Epithelial cell of proximal tubule (primary cell): ENCODE results near the gene IGSF9B. TPM values are rescaled to one million over a fixed set of nuclear protein-coding genes. Genes with fewer than 3 reads are reported as not detected.

Experiments used
- DNase-seq: peaks from one replicate; pipeline ENCODE4 v3.0.0-alpha.2; 2011; ENCODE audit warnings: low read depth
- H3K4me3 ChIP-seq: 2 replicates; pipeline ENCODE4 v1.5.1; 2011; ENCODE audit warnings: low read depth, mild to moderate bottlenecking, low read length
- CTCF ChIP-seq: conservative IDR thresholded peaks from 2 replicates; pipeline ENCODE4 v1.5.1; 2012; ENCODE audit warnings: low read depth, mild to moderate bottlenecking, low read length
- total RNA-seq: library from RNA; depleted of rRNA; stranded (reverse); fragments of >200 nt; gene quantifications from 2 replicates; pipeline ENCODE4 v1.2.3, GENCODE V29; 2015

The IGSF9B gene
- total RNA-seq, 1 donor from 2014 or later, result 1.0 TPM

GRCh38 chr11:133938166-133938565 is 18.6 kb downstream of the IGSF9B start:
- TF ChIP-seq CTCF, result no peak
- DNase-seq, result no peak
- H3K4me3 ChIP-seq, result no peak overlapping the region

GRCh38 chr11:133937468-133937867 is 19.3 kb downstream of the IGSF9B start:
- no peak overlapping the region for H3K4me3 ChIP-seq
- DNase-seq, result no peak
- no peak for TF ChIP-seq CTCF

DNA sequence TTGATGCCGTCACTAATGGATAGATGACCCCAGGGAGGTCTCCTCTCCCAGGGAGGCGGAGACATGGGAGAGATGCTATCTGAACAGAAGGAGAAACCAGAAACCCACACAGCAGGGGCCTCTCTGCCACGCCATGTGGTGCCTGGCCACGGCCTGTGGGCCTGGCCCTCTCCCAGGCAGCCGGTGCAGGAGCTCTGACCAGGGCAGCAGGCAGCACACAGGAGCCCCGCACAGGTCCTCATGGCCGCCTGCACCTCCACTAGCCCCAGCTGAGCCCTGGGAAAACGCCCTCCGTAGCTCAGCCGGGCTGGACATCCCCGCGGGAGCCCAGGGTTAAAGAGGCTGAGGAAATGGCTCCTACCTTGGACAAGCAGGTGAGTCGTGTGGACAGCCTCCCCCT is 19.8 kb downstream of the IGSF9B start:
- no peak overlapping the region for H3K4me3 ChIP-seq
- TF ChIP-seq CTCF, result no peak
- no peak for DNase-seq

DNA sequence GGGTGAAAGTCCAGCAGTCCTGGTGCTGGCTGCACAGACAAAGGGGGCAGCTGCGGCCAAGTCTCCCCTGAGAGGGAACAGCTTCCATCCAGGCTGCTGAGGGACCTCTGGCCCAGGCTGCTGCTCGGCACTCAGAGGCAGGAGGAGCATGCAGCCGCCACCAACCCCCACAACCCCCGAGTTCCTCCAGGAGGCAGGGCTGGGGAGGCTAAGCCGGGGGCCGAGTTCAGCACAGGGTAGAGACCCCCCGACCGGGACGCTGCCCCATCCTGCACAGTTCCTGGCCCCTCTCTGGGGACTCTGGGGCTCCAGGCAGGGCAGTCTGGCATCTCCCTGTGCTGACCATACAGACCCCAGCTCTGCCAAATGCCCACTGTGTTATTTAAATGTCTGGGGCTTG is 20.2 kb downstream of the IGSF9B start:
- no peak overlapping the region for H3K4me3 ChIP-seq
- no peak for DNase-seq
- TF ChIP-seq CTCF, result no peak

DNA sequence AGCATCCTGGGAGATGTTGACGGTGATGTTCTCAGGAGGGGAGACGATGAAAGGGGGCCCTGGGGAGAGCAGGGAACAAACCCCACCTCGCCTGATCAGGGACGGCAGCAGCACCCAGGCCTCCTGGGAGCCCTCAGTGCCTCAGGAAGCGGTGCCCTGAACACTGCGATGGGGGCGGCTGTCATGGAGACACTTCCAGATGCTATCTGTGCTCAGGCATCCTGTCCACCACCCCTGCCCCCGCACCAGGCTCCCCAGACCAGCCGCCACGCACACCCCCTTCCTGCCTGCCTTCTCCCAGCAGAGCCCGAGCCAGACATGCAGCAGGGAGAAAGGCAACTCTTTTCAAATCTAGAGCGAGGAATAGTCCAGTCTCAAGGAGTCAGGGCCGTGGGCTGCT is 20.6 kb downstream of the IGSF9B start:
- no peak overlapping the region for H3K4me3 ChIP-seq
- TF ChIP-seq CTCF, result no peak
- no peak for DNase-seq

- no peak for TF ChIP-seq CTCF
- DNase-seq, result no peak
Measured at GRCh38 chr11:133935551-133935910, 21.2 kb downstream of the IGSF9B start.

DNA sequence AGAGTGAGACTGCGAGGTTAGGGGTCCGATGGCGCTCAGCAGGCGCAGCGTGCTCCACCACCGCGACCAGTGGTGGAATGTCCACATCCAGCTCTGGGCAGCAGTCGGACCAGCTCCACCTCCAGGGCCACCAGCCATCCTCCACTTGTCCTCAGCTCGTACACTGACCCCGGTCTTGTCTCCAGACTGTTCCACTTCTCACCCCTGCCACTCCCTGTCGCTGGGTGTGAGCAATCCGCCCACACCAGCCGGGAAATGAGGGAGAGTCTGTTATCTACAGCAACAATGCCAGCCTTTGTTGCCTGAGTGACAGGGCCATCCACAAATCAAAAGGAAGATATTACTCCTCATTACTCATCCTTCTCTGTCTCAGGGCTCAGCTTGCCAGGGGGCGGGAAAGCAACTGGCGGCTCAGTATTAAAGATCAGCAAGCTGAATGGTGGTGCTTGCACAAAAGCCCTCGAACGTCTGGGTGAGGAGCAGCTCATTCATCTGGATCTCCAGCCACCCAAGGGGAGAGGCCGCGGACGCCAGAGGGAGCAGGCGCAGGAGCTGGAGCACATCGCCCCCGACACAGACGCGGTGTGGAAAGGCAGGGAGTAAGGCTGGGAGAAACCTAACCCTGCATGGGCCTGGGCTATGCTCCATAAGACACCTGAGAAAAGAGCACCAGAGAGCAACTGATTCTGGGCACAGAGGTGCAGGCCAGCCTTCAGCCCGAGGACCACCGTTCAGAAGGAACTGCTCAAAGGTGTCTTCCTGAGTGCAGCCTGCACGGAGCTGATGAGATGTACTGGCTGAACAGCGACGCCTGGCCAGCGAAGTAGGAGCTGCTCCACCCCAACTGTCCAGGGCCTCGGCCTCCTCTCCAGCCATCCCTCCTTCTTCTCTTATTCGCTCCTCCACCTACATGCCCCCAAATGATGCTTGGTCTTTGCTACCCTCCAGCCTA is 21.9 kb downstream of the IGSF9B start:
- H3K4me3 ChIP-seq, result no peak overlapping the region
- no peak for TF ChIP-seq CTCF
- DNase-seq, result no peak

More at GRCh38 chr11:133935551-133935910, 21.2 kb downstream of the IGSF9B start:
- H3K4me3 ChIP-seq, result no peak overlapping the region
